Activated gamma-delta T cell treated with Interleukin-2 at 50 U/mL for 16 hours (primary cell): ENCODE data around the gene AOPEP.

Experiments
- DNase-seq: peaks from one replicate; pipeline ENCODE4 v3.0.0-alpha.2; 2020

AOPEP gene

GRCh38 chr9:95074632-95075031 lies 348.1 kb downstream of the AOPEP start:
- no peak for DNase-seq

GRCh38 chr9:95075700-95076099 lies 349.2 kb downstream of the AOPEP start:
- no peak for DNase-seq

GRCh38 chr9:95076696-95077052 lies 350.2 kb downstream of the AOPEP start:
- DNase-seq = no peak

- no peak for DNase-seq
Observed at GRCh38 chr9:95077053-95077765, 350.7 kb downstream of the AOPEP start.

- DNase-seq = no peak
Observed at GRCh38 chr9:95077766-95078370, 351.4 kb downstream of the AOPEP start.

- DNase-seq = no peak
Observed at GRCh38 chr9:95078511-95078910, 352.0 kb downstream of the AOPEP start.

GRCh38 chr9:95078939-95079338 lies 352.4 kb downstream of the AOPEP start:
- no peak for DNase-seq

- DNase-seq = no peak
Observed at GRCh38 chr9:95079461-95079860, 353.0 kb downstream of the AOPEP start.

GRCh38 chr9:95080961-95081647 lies 354.6 kb downstream of the AOPEP start:
- no peak for DNase-seq

- DNase-seq = no peak
Observed at GRCh38 chr9:95081998-95082397, 355.5 kb downstream of the AOPEP start.

GRCh38 chr9:95082401-95083084 lies 356.0 kb downstream of the AOPEP start:
- no peak for DNase-seq

- DNase-seq = no peak
Observed at GRCh38 chr9:95083086-95083768, 356.7 kb downstream of the AOPEP start.

- DNase-seq = no peak
Observed at GRCh38 chr9:95084254-95084934, 357.9 kb downstream of the AOPEP start.

- DNase-seq = no peak
Observed at GRCh38 chr9:95085036-95085770, 358.7 kb downstream of the AOPEP start.

GRCh38 chr9:95085861-95086563 lies 359.5 kb downstream of the AOPEP start:
- no peak for DNase-seq

- no peak for DNase-seq
Observed at GRCh38 chr9:95086564-95086955, 360.1 kb downstream of the AOPEP start.

GRCh38 chr9:95087659-95088242 lies 361.3 kb downstream of the AOPEP start:
- DNase-seq = no peak

- no peak for DNase-seq
Observed at GRCh38 chr9:95088421-95089161, 362.1 kb downstream of the AOPEP start.

- no peak for DNase-seq
Observed at GRCh38 chr9:95089257-95090022, 362.9 kb downstream of the AOPEP start.
